Activated CD8-positive, alpha-beta memory T cell treated with anti-CD3 and anti-CD28 coated beads for 4 hours (primary cell): ENCODE measurements around the gene MYRIP.
"Not testable (repeated sequence)": the region's sequence is repeated elsewhere in the genome, so short reads cannot be mapped to it uniquely, and the experiment has no call there.

Source experiments
- DNase-seq, 2 donors: peaks; one replicate each; pipeline ENCODE4 v3.0.0-alpha.2; 2020; ENCODE audit warnings: low read depth in 2 of 2

The MYRIP gene

DNA sequence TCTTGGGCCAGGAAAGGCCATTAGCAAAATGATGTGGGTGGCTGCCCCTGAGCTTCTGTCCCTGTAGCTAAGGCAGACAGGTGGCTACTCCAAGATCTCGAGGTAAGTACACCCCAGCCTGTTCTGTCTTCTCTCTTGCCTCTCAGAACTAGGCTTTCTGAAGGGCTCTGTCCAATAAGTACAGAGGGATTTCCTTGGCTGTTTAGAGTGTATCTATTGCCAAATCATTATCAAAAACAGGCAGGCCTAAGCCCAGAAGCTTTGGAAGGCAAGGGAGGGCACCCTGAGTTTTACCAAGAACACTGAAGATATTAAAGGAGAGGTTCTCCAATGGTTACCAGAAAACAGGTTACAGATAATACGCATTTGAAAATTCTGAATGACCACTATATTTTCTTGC is 156.6 kb downstream of the MYRIP start:
- DNase-seq = no peak

DNA sequence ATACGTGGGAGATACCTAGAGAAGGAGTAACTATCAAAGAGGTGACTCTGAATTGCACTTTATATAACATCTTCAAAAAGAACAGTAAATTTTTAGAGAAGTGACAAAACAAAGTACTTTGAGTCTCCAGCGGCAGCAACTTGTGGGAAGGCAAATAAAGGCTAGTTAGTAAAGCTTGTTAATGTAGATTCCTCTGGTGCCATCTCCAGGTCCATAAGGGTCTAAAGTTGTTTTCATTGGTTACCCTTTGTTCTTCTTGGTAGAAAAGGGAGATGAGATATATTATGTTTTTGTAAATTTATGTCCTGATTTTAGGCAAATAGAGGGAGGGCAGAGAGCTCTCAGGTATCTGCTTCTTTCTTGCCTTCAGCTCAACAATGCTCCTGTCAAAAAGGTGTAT is 161.6 kb downstream of the MYRIP start:
- DNase-seq = no peak

DNA sequence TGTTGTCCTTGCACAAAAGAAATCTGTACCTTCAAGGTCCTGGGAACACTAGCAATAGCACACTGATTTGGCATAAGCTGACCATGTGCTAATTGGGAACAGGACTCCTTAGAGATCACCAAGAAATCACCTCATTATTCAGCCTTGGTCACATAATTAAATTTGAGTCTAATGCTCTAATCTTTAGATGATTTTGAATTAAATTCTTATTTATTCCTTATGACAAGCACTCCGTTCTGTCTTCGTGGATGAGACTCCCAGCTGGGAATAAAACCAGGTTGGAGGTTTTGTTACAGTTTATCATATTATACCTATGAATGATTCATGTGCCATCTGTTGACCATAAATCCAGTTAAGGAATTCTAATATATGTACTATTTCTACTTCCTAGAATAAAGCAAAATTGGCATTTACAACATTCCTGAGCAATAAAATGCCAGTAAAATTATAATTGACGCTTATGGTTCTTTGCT is 162.2 kb downstream of the MYRIP start:
- no peak for DNase-seq

DNA sequence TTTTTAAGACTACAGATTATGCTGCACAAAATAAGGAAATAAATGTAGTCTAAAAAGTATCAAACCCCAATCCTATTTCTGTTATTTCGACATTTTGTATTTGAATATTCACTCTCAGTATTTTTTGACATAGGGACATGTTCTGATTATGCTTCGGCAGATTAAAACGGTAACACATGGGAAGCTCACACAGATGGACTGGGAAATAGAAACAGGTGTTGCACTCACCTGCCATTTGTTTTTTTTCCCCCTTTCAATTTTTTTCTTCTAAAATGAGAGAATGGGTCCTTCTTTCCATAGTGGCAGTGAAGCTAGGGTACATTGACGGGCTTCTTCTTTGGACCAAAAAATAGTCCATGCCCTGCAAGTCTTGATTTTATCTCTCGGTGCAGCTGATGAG is 163.1 kb downstream of the MYRIP start:
- no peak for DNase-seq

DNA sequence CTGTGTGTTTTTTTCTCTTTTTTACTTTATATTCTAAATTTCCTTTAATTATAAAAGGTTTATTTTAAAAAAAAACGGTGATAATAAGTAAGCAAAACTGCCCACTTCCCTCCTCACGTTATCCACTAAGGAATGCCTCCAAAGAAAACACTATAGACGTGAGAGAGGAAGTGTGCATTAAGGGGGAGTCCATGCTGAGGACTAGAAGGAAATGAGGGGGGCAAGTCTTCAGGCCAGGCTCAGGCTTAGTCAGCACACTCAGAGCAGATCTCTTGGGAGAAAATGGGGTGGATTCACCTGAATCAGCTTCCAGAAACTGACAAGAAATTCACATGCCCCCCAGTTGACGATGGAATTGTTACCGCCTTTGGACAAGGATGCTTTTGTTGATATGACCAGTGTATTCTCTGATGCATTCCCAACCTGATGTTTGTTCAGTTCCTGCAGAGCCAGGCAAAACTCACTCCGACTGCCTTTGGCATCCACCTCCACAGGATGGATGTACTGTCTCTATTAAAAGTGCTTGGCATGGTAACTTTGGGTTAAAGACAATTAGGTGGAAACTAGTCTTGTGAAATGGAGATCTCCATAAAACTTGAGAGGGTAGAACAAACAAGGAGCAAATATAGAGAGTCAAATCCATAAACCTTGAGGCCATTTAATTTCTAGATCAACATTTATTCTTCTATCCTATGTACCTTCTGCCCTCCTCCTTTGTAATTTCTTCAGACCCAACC is 167.8 kb downstream of the MYRIP start:
- no peak for DNase-seq

GRCh38 chr3:39978308-39978707 is 168.9 kb downstream of the MYRIP start:
- DNase-seq = no peak

- no peak for DNase-seq
These were observed 170.6 kb downstream of the MYRIP start for GRCh38 chr3:39980058-39980457.

DNA sequence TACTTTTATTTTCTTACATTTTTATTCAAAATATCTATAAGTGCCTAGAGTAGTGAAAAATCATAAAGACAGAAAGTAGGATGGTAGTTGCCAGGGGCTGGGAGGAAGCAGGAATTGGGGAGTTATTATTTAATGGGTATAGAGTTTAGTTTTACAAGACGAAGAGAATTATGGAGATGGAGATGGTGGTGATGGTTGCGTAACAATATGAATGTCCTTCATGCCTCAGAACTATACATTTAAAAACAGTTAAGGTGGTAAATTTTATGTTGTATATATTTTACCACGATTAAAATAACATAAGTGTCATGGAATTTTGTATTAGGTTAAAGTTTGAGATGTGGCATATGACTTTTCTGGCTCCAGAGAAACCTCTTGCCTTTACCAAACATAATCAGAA is 171.4 kb downstream of the MYRIP start:
- no peak for DNase-seq

DNA sequence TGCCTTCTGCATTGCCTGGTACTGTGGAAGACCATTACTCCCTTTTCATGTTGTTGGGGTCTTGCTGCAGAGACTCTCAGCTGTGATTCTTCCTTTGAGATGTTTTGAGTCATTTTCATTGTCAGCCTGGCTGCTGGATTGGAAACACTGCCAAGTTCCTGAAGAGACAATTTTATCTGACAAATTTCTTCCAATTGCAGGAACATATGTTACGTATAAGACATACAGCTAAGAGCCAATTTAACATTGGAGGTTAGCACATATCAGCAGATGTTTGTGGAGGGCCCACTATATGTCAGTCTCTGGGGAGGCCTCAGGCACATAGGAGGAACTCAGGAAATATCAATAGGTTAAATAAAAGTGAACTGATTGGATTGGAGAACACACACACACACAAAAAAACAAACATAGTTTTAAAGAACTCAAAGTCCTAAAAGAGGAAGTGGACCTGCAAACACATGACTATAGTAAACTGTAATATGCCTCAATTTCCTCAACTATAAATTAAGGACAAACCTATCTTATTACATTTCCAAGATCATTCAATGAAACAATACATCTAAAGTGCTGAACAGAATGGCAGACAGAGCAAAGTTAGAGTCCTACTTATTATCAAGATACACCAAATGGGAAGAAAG is 172.3 kb downstream of the MYRIP start:
- no peak for DNase-seq

DNA sequence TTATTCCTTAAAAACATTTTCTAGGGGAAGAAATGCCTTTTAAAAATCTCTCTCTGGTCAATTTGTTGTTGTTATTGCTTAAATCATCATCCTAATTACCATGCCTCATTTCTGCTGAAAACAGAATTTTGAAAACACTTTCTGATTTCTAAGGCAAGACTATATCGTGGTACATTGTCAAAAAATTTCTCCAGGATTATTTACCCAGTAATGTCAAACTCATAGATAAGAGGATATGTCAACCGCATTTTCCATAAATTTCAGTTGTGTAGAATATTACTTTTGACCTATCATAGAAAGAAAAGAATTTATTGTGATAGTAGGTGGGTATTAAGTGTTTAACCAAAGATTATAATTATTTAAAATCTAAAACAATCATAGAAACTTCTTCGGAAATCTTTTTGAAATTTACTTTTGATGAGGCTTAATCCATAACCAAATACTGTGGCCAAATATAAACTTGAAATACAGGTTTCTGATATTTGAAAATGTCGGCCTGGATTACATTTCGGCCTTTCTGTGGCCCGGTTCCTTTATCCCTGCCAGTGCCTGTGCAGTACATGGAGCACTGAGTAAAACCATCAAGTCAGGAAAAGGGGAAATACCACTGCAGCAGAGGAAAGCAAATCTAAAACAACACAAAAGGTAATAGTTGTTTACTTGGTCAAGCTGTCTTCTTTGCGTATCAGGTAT is 173.4 kb downstream of the MYRIP start:
- no peak for DNase-seq

- DNase-seq = no peak
These were observed 180.3 kb downstream of the MYRIP start for GRCh38 chr3:39989746-39990145.

GRCh38 chr3:39990532-39990931 is 181.1 kb downstream of the MYRIP start:
- DNase-seq = no peak

- no peak for DNase-seq
These were observed 199.4 kb downstream of the MYRIP start for GRCh38 chr3:40008796-40009195.

DNA sequence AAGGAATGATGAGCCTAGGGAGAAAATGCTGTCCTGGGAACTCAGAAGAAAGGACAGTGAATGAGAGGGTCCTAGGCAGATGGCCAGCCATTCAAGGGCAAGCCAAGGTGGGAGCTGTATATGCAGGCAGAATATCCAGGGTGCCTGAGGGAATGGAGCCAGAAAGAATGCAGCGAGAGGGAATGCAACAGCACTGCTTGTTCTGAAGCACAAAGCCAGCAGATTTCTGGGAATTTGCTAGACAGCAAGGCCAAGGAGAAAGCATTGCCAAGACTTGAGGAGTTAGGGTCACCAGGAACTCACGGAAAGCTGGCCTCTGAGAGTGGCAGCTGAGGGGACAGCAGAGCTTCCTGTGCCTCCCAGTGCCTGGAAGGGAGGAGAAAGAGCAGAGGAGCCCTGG is 200.6 kb downstream of the MYRIP start:
- no peak for DNase-seq

GRCh38 chr3:40012381-40012780 is 203.0 kb downstream of the MYRIP start:
- no peak for DNase-seq

DNA sequence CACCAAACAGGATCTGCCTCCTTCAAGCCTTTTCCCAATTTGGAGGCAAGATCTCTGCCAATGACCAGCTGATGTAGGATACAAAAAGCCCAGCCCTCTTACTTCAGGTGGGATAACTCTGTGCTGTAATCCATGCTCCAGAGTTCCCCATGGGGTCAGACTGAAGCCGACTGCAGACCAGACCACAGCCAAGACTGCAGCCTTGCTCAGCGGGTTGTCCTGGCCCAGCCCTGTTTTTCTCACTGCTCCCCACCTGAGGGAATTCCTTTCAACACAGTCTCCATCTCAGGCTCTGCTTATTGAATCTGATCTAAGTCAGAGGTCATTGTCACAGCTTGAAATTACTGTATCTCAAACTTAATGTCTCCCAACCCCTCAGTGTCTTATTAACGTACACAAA is 207.0 kb downstream of the MYRIP start:
- no peak for DNase-seq

DNA sequence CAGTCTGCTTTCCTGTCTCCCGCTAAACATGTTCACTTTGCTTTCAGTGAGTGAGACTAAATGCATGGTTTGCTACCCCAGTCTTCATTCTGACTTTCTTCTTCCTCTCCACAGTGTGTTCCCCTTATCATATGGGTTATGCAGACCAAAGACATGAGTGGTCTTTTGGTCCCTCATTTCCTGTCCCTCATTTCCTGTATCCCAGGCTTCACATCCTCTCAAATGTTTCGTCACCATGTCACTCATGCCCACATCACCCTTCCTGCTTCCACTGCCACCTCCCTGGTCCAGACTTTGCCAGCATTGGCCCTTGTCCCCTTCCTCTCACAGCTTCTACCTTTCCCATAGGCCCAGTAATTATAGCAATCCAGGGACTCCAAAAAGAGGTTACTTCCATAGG is 209.0 kb downstream of the MYRIP start:
- no peak for DNase-seq

GRCh38 chr3:40019376-40019775 is 210.0 kb downstream of the MYRIP start:
- no peak for DNase-seq

- DNase-seq = no peak
These were observed 211.3 kb downstream of the MYRIP start for GRCh38 chr3:40020689-40021088.

- DNase-seq = no peak
These were observed 211.9 kb downstream of the MYRIP start for GRCh38 chr3:40021338-40021737.

DNA sequence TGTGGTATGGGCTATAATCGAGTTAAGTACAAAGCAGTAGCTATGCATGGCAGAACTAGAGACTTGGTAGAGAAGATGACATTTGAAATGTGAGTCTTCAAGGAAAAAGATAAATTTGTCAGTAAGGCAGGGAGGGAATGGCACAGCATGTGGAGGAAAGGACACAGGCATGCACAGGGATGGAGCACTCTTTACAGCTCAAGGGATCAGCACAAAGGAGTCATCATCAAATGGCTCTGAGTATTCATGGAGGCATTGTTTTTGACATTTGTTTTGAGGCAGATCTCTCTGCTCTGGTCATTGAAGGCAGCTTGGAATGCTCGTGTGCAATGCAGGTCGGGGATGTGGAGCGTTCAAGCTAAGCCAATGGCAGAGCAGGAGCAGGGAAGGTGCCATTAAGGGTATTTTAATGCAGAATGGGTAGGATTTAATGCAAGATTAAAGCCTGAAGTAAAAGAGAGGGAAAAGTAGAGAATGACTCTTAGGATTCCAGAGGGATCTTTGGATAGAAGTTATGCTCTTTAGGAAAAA is 213.0 kb downstream of the MYRIP start:
- no peak for DNase-seq

GRCh38 chr3:40024526-40024925 is 215.1 kb downstream of the MYRIP start:
- DNase-seq = no peak

GRCh38 chr3:40025892-40026291 is 216.5 kb downstream of the MYRIP start:
- DNase-seq = not testable (repeated sequence)
